Measurements from ENCODE around the gene MAP3K14.
"Not testable (repeated sequence)": the region's sequence is repeated elsewhere in the genome, so short reads cannot be mapped to it uniquely, and the experiment has no call there.

Gene MAP3K14

DNA sequence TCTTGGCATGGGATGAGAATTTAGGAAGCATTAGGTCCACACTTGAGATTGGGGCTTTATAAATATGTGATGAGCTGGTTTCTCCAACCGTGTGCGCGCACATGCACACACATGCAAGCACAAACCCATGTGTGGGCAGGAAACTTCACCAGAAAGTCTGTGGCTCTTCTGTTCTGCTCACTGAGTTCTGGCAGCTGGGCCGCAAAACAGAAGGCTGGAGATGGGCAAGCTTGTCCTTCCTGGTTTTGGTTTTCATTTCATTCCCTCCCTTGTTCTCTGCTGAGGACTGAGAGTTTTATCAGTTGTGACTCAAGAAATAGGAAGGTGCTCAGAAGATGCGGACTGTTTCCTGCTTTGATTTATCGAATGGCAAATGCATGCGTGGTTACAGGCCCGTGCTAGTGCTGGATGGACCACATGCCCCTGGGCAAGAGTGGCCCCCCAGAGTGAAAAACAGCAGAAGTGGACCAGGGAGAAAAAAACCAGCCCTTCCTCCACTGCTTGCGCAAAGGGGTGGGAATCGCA, 14.1 kb downstream of the MAP3K14 start:
- Histone ChIP-seq H2AFZ (ENCODE audit: low read depth, low read length) (no peak overlapping the region), H3K9ac (ENCODE audit: low read length) (peak overlapping the region; percentile 20), H3K36me3 (replicated peaks; ENCODE audit: low read depth, low read length) (peaks cover 24% of the 10 kb centered on the region), H3K79me2 (ENCODE audit: low read length) (peaks cover 99% of the 10 kb centered on the region), H3K4me3 (ENCODE audit: low read length) (0 out of 2 replicates have a peak overlapping the region, but pooled peaks have one; percentile 8), H3K27ac (ENCODE audit: low read length) (peak overlapping the region; percentile 94), H3K9me3 (ENCODE audit: insufficient read depth, low read length) (no peaks in the 10 kb centered on the region), H3K4me1 (ENCODE audit: low read length) (peaks cover 94% of the 10 kb centered on the region), H3K27me3 (ENCODE audit: low read depth, low read length) (no peaks in the 10 kb centered on the region), H3K4me2 (ENCODE audit: low read length) (peak overlapping the region; percentile 47), H4K20me1 (ENCODE audit: insufficient read depth, low read length) (peaks cover 64% of the 10 kb centered on the region)
- TF ChIP-seq EZH2phosphoT487 (IDR thresholded peaks at IDR 0.05; ENCODE audit: low read depth): no peak

DNA sequence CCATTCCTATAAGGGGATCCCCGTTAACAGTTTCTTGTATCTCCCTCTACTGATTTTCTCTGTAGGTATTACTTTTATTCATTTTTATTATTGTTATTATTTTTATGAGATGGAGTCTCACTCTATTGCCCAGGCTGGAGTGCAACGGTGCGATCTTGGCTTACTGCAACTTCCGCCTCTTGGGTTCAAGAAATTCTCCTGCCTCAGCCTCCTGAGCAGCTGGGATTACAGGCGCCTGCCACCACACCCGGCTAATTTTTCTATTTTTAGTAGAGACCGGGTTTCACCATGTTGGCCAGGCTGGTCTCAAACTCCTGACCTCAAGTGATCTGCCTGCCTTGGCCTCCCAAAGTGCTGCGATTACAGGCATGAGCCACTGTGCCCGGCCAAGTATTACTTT, 14.6 kb downstream of the MAP3K14 start:
- H3K9ac ChIP-seq (ENCODE audit: low read length): peak overlapping the region; percentile 20
- H3K4me3 ChIP-seq (ENCODE audit: low read length): peak overlapping the region; percentile 21; the same call in 1 of the 2 replicates
- peak overlapping the region; percentile 94 for H3K27ac ChIP-seq (ENCODE audit: low read length)
- not testable (repeated sequence) for H2AFZ ChIP-seq (ENCODE audit: low read depth, low read length); H3K27me3 ChIP-seq (ENCODE audit: low read depth, low read length); H3K9me3 ChIP-seq (ENCODE audit: insufficient read depth, low read length)
- peaks cover 68% of the 10 kb centered on the region for H4K20me1 ChIP-seq (ENCODE audit: insufficient read depth, low read length)
- peaks cover 27% of the 10 kb centered on the region for H3K36me3 ChIP-seq (replicated peaks; ENCODE audit: low read depth, low read length)
- H3K4me2 ChIP-seq (ENCODE audit: low read length): peak overlapping the region; percentile 47
- H3K79me2 ChIP-seq (ENCODE audit: low read length): peaks cover 100% of the 10 kb centered on the region
- H3K4me1 ChIP-seq (ENCODE audit: low read length): peaks cover 94% of the 10 kb centered on the region

DNA sequence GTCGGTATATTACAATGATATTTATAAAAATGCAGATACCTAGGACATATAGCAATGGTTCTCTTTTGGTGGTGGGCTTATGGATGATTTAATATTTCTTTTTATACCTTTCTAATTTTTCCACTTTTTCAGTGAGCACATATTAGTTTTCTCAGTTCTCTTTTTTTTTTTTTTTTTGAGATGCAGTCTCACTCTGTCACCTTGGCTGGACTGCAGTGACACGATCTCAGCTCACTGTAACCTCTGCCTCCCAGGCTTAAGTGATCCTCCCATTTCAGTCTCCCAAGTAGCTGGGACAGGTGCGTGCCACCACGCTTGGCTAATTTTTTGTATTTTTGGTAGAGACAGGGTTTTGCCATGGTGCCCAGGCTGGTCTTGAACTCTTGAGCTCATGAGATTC, 15.1 kb downstream of the MAP3K14 start:
- Histone ChIP-seq H3K4me1 (ENCODE audit: low read length) (peaks cover 96% of the 10 kb centered on the region), H3K79me2 (ENCODE audit: low read length) (peaks cover 100% of the 10 kb centered on the region), H2AFZ (ENCODE audit: low read depth, low read length) (no peak overlapping the region), H3K36me3 (replicated peaks; ENCODE audit: low read depth, low read length) (peaks cover 30% of the 10 kb centered on the region), H3K4me3 (ENCODE audit: low read length) (peak overlapping the region; percentile 21; the same call in 1 of the 2 replicates), H3K9me3 (ENCODE audit: insufficient read depth, low read length) (no peaks in the 10 kb centered on the region), H3K9ac (ENCODE audit: low read length) (peak overlapping the region; percentile 20; the same call in 1 of the 2 replicates), H4K20me1 (ENCODE audit: insufficient read depth, low read length) (peaks cover 71% of the 10 kb centered on the region), H3K4me2 (ENCODE audit: low read length) (peak overlapping the region; percentile 46; the same call in 1 of the 2 replicates), H3K27ac (ENCODE audit: low read length) (peak overlapping the region; percentile 94), H3K27me3 (ENCODE audit: low read depth, low read length) (no peaks in the 10 kb centered on the region)
- TF ChIP-seq, protein P1, sequence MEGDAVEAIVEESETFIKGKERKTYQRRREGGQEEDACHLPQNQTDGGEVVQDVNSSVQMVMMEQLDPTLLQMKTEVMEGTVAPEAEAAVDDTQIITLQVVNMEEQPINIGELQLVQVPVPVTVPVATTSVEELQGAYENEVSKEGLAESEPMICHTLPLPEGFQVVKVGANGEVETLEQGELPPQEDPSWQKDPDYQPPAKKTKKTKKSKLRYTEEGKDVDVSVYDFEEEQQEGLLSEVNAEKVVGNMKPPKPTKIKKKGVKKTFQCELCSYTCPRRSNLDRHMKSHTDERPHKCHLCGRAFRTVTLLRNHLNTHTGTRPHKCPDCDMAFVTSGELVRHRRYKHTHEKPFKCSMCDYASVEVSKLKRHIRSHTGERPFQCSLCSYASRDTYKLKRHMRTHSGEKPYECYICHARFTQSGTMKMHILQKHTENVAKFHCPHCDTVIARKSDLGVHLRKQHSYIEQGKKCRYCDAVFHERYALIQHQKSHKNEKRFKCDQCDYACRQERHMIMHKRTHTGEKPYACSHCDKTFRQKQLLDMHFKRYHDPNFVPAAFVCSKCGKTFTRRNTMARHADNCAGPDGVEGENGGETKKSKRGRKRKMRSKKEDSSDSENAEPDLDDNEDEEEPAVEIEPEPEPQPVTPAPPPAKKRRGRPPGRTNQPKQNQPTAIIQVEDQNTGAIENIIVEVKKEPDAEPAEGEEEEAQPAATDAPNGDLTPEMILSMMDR (IDR thresholded peaks at IDR 0.05; ENCODE audit: low read depth, low read length): no peak
- no peak for TF ChIP-seq EZH2phosphoT487 (IDR thresholded peaks at IDR 0.05; ENCODE audit: low read depth)

DNA sequence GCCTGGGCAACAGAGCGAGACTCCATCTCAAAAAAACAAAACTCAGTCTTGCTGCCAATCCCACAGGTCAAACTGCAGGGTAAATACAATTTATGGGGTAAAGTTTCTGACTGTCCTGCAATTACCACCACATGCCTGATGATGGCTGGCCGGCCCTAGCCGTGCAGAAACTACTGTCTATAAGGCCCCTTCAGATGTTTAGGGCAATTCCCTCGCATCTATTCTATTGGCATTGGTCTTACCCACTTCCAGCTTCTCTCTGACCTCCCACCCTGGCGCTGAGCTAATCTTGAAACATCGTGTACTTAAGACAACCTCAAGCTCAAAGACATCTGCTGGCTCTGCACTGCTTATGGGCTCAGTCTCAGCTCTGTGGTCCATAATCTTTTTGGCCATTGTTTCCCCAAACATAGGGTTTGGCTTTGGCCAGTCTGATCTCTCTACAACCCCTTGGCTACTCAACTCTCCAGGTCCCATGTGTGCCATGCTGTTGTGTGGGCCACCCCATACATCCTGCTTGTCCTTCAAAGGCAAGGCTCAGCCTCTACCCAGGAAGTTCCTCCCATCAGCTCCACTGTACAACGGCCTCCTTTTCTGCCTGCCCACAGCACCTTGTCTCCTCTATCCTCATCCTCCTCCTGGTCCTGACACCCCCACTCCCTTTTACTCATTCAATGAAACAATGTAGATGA, 16.6 kb downstream of the MAP3K14 start:
- peaks cover 69% of the 10 kb centered on the region for H4K20me1 ChIP-seq (ENCODE audit: insufficient read depth, low read length)
- H3K36me3 ChIP-seq (replicated peaks; ENCODE audit: low read depth, low read length): peaks cover 27% of the 10 kb centered on the region
- peak overlapping the region; percentile 94 for H3K27ac ChIP-seq (ENCODE audit: low read length)
- no peak overlapping the region for H2AFZ ChIP-seq (ENCODE audit: low read depth, low read length)
- peaks cover 97% of the 10 kb centered on the region for H3K4me1 ChIP-seq (ENCODE audit: low read length)
- no peak for TF ChIP-seq EZH2phosphoT487 (IDR thresholded peaks at IDR 0.05; ENCODE audit: low read depth)
- H3K9ac ChIP-seq (ENCODE audit: low read length): peak overlapping the region; percentile 51
- H3K4me3 ChIP-seq (ENCODE audit: low read length): peak overlapping the region; percentile 39
- peaks cover 100% of the 10 kb centered on the region for H3K79me2 ChIP-seq (ENCODE audit: low read length)
- no peaks in the 10 kb centered on the region for H3K27me3 ChIP-seq (ENCODE audit: low read depth, low read length)
- H3K4me2 ChIP-seq (ENCODE audit: low read length): peak overlapping the region; percentile 69
- H3K9me3 ChIP-seq (ENCODE audit: insufficient read depth, low read length): no peaks in the 10 kb centered on the region

DNA sequence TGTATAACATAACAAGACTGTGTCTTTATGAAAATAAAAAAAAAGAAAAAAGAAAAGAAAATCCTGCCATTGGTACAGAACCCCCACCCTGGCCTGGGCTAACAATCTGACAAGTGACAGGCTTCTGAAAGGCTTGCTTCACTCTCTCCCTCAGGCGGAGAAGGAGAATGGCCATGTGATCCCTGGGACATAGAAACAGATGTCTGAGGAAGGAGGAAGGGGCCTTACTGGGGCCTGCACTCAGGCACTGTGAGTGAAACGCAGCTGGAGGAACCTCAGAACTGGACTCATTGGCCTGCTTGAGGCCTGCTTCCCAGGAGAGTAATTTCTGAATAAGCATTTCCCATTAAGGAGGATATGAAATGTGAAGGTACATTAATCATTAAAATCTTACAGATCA, 17.5 kb downstream of the MAP3K14 start:
- H3K9me3 ChIP-seq (ENCODE audit: insufficient read depth, low read length): no peaks in the 10 kb centered on the region
- peaks cover 71% of the 10 kb centered on the region for H4K20me1 ChIP-seq (ENCODE audit: insufficient read depth, low read length)
- peak overlapping the region; percentile 69 for H3K4me2 ChIP-seq (ENCODE audit: low read length)
- peaks cover 30% of the 10 kb centered on the region for H3K36me3 ChIP-seq (replicated peaks; ENCODE audit: low read depth, low read length)
- peak overlapping the region; percentile 94 for H3K27ac ChIP-seq (ENCODE audit: low read length)
- H3K79me2 ChIP-seq (ENCODE audit: low read length): peaks cover 100% of the 10 kb centered on the region
- TF ChIP-seq, protein P1 (IDR thresholded peaks at IDR 0.05; ENCODE audit: low read depth, low read length): no peak
- no peak for TF ChIP-seq EZH2phosphoT487 (IDR thresholded peaks at IDR 0.05; ENCODE audit: low read depth)
- peaks cover 100% of the 10 kb centered on the region for H3K4me1 ChIP-seq (ENCODE audit: low read length)
- H3K27me3 ChIP-seq (ENCODE audit: low read depth, low read length): no peaks in the 10 kb centered on the region
- H3K4me3 ChIP-seq (ENCODE audit: low read length): peak overlapping the region; percentile 8; the same call in 1 of the 2 replicates
- H2AFZ ChIP-seq (ENCODE audit: low read depth, low read length): no peak overlapping the region
- H3K9ac ChIP-seq (ENCODE audit: low read length): peak overlapping the region; percentile 46
